AG04449 (cell line): ENCODE measurements around the gene WNT7A.

Experiments used
- CTCF ChIA-PET: fragments of 350-600 bp; formaldehyde crosslinking; extraction: SDS; loops from one replicate; lab custom pipeline; 2021; ENCODE audit warnings: antibody characterized with exemption; lab: Yijun Ruan, JAX
- POLR2A ChIA-PET: fragments of 400-600, 350-600 bp; formaldehyde crosslinking; extraction: SDS; loops from one replicate; lab custom pipeline; 2020; ENCODE audit warnings: antibody characterized with exemption, inconsistent platforms; lab: Yijun Ruan, JAX
- DNase-seq: peaks from one replicate; pipeline ENCODE4 v3.0.0-alpha.2; 2010; ENCODE audit warnings: low read depth, low spot score
- H3K4me3 ChIP-seq: 2 replicates; pipeline ENCODE4 v1.5.1; 2011; ENCODE audit warnings: low read depth, mild to moderate bottlenecking, control low read depth, low read length
- TF ChIP-seq, protein P1 (sequence below): IDR thresholded peaks from one replicate; pipeline ENCODE4 v1.5.1; 2011; ENCODE audit warnings: mild to moderate bottlenecking, moderate library complexity, low read length, control low read depth, inconsistent platforms; ENCODE audit not compliant: insufficient read depth; ENCODE audit errors: missing control alignments

Gene WNT7A

DNA sequence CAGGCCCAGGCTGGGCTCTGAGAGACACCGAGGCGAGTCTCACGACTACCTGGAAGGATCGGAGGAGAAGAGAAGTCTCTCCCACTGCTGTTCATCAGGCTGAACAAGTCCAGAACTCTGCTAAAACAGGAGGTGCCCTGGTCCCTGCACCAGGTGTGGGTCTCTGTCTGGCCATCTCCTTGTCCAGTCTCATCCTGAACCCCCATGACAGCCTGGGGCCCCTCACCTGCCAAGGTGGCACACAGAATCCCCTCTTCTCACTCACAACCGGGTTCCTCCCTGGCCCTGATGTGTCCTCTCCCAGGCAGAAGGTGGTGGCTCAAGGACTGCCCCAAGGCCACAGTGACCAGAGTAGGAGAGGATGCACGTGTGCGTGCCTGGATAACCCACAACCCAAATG is 34.1 kb downstream of the WNT7A start:
- no peak overlapping the region for H3K4me3 ChIP-seq
- TF ChIP-seq, protein P1, sequence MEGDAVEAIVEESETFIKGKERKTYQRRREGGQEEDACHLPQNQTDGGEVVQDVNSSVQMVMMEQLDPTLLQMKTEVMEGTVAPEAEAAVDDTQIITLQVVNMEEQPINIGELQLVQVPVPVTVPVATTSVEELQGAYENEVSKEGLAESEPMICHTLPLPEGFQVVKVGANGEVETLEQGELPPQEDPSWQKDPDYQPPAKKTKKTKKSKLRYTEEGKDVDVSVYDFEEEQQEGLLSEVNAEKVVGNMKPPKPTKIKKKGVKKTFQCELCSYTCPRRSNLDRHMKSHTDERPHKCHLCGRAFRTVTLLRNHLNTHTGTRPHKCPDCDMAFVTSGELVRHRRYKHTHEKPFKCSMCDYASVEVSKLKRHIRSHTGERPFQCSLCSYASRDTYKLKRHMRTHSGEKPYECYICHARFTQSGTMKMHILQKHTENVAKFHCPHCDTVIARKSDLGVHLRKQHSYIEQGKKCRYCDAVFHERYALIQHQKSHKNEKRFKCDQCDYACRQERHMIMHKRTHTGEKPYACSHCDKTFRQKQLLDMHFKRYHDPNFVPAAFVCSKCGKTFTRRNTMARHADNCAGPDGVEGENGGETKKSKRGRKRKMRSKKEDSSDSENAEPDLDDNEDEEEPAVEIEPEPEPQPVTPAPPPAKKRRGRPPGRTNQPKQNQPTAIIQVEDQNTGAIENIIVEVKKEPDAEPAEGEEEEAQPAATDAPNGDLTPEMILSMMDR, result no peak
- DNase-seq, result no peak
- CTCF ChIA-PET, result no interaction called here
- POLR2A ChIA-PET, result no interaction called here

DNA sequence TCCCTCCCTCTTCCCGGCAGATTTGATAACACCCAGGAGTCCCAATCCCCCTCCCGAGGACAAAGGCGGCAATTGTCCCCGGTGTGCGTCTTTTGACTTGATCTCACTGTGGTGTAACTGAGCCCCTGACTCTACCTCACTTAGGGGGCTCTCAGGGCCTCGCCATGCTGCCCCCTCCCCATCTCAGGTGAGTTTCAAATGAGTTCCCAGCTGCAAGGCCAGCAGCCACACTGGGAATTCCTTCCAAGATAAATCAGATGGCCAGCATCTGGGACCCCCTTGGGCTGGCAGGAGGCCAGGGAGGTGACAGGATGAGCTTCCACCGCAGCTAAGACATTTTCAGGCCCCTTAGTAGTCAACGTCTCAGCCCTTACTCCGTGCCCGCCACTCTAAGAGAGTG is 35.0 kb downstream of the WNT7A start:
- TF ChIP-seq, protein P1, result no peak
- no peak for DNase-seq
- H3K4me3 ChIP-seq, result no peak overlapping the region
- ChIA-PET CTCF (no interaction called here), POLR2A (no interaction called here)

DNA sequence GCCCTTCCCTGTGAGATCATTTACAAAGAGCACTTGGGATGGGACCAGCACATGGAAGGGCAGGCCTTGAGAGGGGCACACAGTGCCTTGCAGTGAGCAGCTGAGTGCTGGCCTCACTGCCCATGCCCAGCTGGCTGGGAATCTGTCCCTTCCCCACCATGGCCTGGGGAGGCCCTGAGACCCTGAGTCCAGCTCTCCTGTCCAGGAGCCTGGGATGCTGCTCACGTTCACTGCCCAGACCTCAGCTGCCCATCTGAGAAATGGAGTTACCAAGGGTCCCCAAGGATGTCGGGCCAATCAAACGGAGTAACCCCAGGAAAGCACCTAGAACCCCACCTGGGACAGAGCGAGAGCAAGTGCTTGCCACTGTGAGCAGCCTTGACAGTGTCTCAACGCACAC is 35.6 kb downstream of the WNT7A start:
- CTCF ChIA-PET, result no interaction called here

DNA sequence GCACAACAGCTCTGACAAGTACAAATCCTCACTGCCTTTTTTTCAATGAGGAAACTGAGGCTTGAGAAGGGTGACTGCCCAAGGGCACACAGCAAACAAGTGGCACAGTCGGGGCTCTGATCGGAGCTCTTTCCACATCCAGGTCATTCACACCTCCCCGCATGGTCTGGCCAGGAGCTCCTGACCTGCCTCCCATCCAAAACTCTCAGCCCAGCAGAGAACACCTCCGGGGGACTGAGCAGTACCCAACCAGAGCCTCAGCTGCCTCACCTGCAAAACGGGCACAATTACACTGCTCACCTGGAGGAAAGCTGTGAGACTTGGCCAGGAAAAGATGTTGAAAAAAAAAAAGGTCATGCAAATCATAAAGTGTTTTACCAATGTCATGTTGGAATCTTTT is 36.5 kb downstream of the WNT7A start:
- TF ChIP-seq, protein P1, result no peak
- no peak for DNase-seq
- POLR2A ChIA-PET, result no interaction called here
- CTCF ChIA-PET, result no interaction called here
- no peak overlapping the region for H3K4me3 ChIP-seq

More for the DNA sequence above, 35.6 kb downstream of the WNT7A start:
- POLR2A ChIA-PET, result no interaction called here
- DNase-seq, result no peak
- TF ChIP-seq, protein P1, result no peak
- no peak overlapping the region for H3K4me3 ChIP-seq

DNA sequence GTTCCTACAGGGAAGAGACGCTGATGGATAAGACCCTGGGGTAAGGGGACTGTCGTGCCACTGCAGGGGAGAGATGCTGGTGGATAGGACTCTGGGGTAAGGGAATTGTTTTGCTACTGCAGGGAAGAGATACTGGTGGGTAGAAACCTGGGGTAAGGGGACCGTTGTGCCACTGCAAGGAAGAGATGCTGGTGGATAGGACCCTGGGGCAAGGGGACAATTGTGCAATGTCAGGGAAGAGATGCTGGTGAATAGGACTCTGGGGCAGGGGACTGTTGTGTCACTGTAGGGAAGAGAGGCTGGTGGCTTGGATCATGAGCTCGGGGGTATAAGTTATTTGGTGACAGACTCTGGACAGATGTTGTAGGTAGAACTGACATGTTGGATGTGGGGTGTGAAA is 37.6 kb downstream of the WNT7A start:
- no peak for DNase-seq
- POLR2A ChIA-PET, result no interaction called here
- H3K4me3 ChIP-seq, result no peak overlapping the region
- TF ChIP-seq, protein P1, result no peak
- CTCF ChIA-PET, result no interaction called here

DNA sequence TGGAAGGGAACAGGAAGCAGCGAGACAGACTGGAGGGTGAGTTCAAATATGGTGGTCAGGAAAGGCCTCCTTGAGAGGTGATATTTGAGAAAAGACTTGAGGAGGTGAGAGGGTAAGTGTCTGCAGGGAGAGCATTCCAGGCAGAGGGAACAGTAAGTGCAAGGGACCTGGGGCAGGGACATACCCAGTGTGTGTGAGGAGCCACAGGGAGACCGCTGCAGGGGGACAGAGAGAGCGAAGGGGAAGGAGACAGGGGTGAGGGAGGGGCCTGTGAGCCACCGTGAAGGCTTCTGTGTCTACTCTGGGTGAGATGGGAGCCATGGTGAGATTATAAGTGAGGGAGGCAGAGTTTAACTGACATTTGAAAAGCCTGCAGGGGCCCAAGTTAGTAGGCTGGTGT is 38.0 kb downstream of the WNT7A start:
- ChIA-PET POLR2A (no interaction called here), CTCF (no interaction called here)
- H3K4me3 ChIP-seq, result no peak overlapping the region
- DNase-seq, result no peak
- TF ChIP-seq, protein P1, result no peak

DNA sequence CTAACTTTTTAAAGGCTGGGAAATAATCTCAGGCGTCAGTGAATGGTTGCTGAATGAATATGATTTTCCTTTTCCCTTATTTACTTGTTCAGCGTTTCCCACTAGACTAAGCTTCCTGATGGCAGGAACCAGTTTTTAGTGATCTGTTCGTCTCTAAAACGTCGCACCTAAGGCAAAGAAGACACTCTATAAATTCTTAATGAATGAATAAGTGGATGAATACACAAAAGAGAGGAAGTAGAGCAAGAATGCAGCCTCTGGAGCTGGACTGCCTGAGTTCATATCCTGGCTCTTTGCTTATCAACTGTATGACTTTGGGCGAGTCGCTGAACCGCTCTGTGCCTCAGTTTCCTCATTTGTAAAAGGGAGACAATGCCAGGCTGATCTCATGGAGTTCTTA is 38.7 kb downstream of the WNT7A start:
- CTCF ChIA-PET, result no interaction called here
- DNase-seq, result no peak
- TF ChIP-seq, protein P1, result no peak
- H3K4me3 ChIP-seq, result no peak overlapping the region
- POLR2A ChIA-PET, result no interaction called here
